ENCODE results near the gene LRRC28. TPM values are rescaled to one million over a fixed set of nuclear protein-coding genes. Genes with fewer than 3 reads are reported as not detected.

Gene LRRC28
- total and polyA plus RNA-seq, 9 of the 15 experiments (the other 6 are each of a cell fraction or from before 2014, with no cell fraction given): 5.5 to 17.4 (median 7.9) TPM

GRCh38 chr15:99303907-99304306 is 52.6 kb downstream of the LRRC28 start (continued):
- TF ChIP-seq ZNF407 (IDR thresholded peaks at IDR 0.05; ENCODE audit: low read depth) (no peak), POLR2AphosphoS5 (IDR thresholded peaks at IDR 0.05; ENCODE audit: control insufficient read depth, insufficient read depth, low read depth, low read length) (no peak), LARP7 (IDR thresholded peaks at IDR 0.05) (no peak)

All from K562 (cell line).